CD1c-positive myeloid dendritic cell (primary cell): ENCODE measurements around the gene C6orf15.
"Not testable (repeated sequence)": the region's sequence is repeated elsewhere in the genome, so short reads cannot be mapped to it uniquely, and the experiment has no call there.

Source experiments
- DNase-seq: peaks from one replicate; pipeline ENCODE4 v3.0.0-alpha.2; 2016; ENCODE audit errors: extremely low spot score

C6orf15 gene

DNA sequence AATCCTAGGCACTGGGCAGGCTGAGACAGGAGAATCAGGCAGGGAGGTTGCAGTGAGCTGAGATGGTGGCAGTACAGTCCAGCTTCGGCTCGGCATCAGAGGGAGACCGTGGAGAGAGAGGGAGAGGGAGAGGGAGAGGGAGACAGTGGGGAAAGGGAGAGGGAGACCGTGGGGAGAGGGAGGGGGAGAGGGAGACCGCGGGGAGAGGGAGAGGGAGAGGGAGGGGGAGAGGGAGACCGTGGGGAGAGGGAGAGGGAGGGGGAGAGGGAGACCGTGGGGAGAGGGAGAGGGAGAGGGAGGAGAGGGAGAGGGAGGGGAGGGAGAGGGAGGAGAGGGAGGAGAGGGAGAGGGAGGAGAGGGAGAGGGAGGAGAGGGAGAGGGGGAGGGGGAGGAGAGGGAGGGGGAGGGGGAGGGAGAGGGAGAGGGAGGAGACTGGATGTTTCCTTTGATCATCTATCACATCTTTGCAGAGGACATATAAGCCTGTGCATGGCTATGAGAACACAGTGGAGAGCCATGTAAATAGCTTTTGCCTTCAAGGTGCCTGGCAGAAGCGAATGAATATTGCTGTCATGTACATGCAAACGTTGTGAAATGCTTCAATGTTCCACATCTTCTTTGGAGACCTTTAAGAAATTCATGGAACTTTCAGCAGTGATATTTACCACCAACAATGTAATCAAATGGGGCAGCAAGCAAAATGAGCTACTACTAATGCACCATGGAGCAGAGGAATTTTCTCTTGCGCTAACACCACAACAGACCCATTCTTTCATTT is 44.3 kb downstream of the C6orf15 start:
- not testable (repeated sequence) for DNase-seq

DNA sequence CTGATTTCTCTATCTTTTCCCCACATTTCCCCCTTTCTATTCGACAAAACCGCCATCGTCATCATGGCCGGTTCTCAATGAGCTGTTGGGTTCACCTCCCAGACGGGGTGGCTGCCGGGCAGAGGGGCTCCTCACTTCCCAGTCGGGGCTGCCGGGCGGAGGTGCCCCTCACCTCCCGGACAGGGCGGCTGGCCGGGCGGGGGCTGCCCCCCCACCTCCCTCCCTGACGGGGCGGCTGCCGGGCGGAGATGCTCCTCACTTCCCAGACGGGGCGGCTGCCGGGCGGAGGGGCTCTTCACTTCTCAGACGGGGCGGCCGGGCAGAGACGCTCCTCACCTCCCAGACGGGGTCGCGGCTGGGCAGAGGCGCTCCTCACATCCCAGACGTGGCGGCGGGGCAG is 45.3 kb downstream of the C6orf15 start:
- DNase-seq, result not testable (repeated sequence)

DNA sequence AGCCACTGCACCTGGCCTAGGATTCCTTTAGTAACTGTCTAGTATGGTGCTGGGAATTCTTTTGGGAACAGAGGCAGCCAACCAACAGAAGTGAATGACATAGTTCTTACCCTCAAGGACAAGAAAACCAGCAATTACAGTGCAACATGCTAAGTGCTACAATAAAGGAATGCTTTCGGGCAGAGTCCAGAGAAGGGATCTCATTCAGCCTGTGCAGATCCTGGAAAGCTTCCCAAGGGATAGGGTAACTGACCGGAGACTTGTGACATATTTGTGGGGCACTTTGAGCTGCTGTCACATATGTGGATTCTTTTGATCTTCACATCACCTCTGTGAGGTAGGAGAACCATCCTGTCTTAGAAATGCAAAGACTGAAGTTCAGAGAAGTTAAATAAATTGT is 46.8 kb downstream of the C6orf15 start:
- no peak for DNase-seq

DNA sequence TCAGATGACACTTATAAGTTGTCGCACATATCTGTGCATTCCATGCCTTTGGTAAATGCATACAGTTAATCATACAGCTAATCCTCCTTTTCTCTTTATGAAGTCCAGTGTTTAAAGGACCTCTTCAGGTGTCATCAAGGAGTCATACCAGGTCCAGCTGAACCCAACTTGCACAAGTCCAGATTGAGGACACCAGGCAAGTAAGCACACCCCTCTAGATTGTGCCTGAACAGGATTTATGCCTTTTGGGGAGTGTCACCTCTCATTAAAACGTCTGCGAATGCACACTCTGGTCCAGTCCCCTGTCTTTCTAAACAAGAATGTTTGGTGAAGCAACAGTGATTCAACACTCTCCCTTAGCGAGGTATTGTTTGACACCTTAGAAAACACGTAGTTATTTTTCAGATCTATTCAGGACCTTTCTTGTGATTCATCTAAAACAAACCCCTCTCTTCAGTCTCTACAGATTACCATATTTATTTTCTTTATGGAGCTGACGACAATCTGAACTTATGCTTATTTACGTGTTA is 48.4 kb downstream of the C6orf15 start:
- DNase-seq, result no peak
